Left cardiac atrium (tissue), 4 donors: ENCODE data around the gene RNGTT. TPM values are rescaled to one million over a fixed set of nuclear protein-coding genes. Genes with fewer than 3 reads are reported as not detected.

Experiments used
- ATAC-seq, 2 donors: fragments of 200-7000 bp; cut with Tn5 transposase; one replicate each; pipeline ENCODE4 v1.9.1; 2020; ENCODE audit warnings: mild to moderate bottlenecking in 2 of 2, moderate library complexity in 2 of 2
- DNase-seq: peaks from one replicate; pipeline ENCODE4 v3.0.0-alpha.2; 2020
- intact Hi-C, 2 donors: fragments of 100-400 bp; cut with DNase I; formaldehyde crosslinking; loops; one replicate each; pipeline versions ENCODE4 v1.14.1 to v1.15.1; 2022 to 2023
- total RNA-seq, 2 donors: library from RNA; stranded (reverse); fragmentation: NEBNext Ultra II Directional; extraction: Animal tissue kit (Norgen Biotek cat#: 25700); gene quantifications; one replicate each; pipeline ENCODE4 v1.2.1, GENCODE V29; 2021
- donor health status: DM: no; HTN: yes; CAD: no.
- donor health status: DM: no; HTN: yes; CAD: no; lungs with severe emphysema.
- donor health status: DM: yes; HTN: yes; CAD: no.
- donor health status: Dilated cardiomyopathy.

RNGTT gene
- total RNA-seq, 2 donors from 2014 or later: 8.6 to 10.1 TPM

GRCh38 chr6:88702956-88703556, 260.4 kb downstream of the RNGTT start:
- intact Hi-C loops: no loop called here
- no peak for DNase-seq
- no peak for ATAC-seq

- intact Hi-C loops: no loop called here
- no peak for ATAC-seq
- no peak for DNase-seq
These were observed 264.8 kb downstream of the RNGTT start for GRCh38 chr6:88698661-88699060.

GRCh38 chr6:88695937-88696336, 267.5 kb downstream of the RNGTT start:
- no peak for ATAC-seq

GRCh38 chr6:88683734-88684133, 279.7 kb downstream of the RNGTT start:
- no peak for DNase-seq
- ATAC-seq: no peak
- intact Hi-C loops: no loop called here

More at GRCh38 chr6:88695937-88696336, 267.5 kb downstream of the RNGTT start:
- intact Hi-C loops: no loop called here
- no peak for DNase-seq

GRCh38 chr6:88680654-88681053, 282.8 kb downstream of the RNGTT start:
- intact Hi-C loops: no loop called here
- ATAC-seq (no peak), DNase-seq (no peak)

- DNase-seq (no peak), ATAC-seq (no peak)
- intact Hi-C loops: no loop called here
These were observed 283.6 kb downstream of the RNGTT start for GRCh38 chr6:88679841-88680240.

- ATAC-seq (no peak), DNase-seq (no peak)
- intact Hi-C loops: no loop called here
These were observed 286.1 kb downstream of the RNGTT start for GRCh38 chr6:88677356-88677755.

GRCh38 chr6:88671624-88672023, 291.8 kb downstream of the RNGTT start:
- ATAC-seq (no peak), DNase-seq (no peak)
- intact Hi-C loops: no loop called here

GRCh38 chr6:88670369-88670768, 293.0 kb downstream of the RNGTT start:
- intact Hi-C loops: no loop called here
- DNase-seq (no peak), ATAC-seq (no peak)

GRCh38 chr6:88669475-88669874, 293.9 kb downstream of the RNGTT start:
- ATAC-seq (no peak), DNase-seq (no peak)
- intact Hi-C loops: no loop called here

- ATAC-seq (no peak), DNase-seq (no peak)
- intact Hi-C loops: no loop called here
These were observed 296.5 kb downstream of the RNGTT start for GRCh38 chr6:88666901-88667300.

- intact Hi-C loops: no loop called here
- no peak for ATAC-seq
These were observed 298.3 kb downstream of the RNGTT start for GRCh38 chr6:88665131-88665530.

GRCh38 chr6:88663801-88664200, 299.6 kb downstream of the RNGTT start:
- DNase-seq (no peak), ATAC-seq (no peak)
- intact Hi-C loops: no loop called here

More at GRCh38 chr6:88665131-88665530, 298.3 kb downstream of the RNGTT start:
- no peak for DNase-seq

- ATAC-seq: no peak
- intact Hi-C loops: no loop called here
- DNase-seq: no peak
These were observed 300.7 kb downstream of the RNGTT start for GRCh38 chr6:88662653-88663174.

- intact Hi-C loops: no loop called here
- ATAC-seq: no peak
- no peak for DNase-seq
These were observed 301.2 kb downstream of the RNGTT start for GRCh38 chr6:88662163-88662580.

- no peak for ATAC-seq
- intact Hi-C loops: no loop called here
- no peak for DNase-seq
These were observed 302.3 kb downstream of the RNGTT start for GRCh38 chr6:88661136-88661535.

GRCh38 chr6:88655586-88655985, 307.8 kb downstream of the RNGTT start:
- intact Hi-C loops: no loop called here
- ATAC-seq (no peak), DNase-seq (no peak)

- intact Hi-C loops: no loop called here
- DNase-seq: no peak
- no peak for ATAC-seq
These were observed 309.5 kb downstream of the RNGTT start for GRCh38 chr6:88653936-88654335.

- DNase-seq (no peak), ATAC-seq (no peak)
- intact Hi-C loops: no loop called here
These were observed 312.0 kb downstream of the RNGTT start for GRCh38 chr6:88651400-88651799.

- intact Hi-C loops: no loop called here
- DNase-seq: no peak
- no peak for ATAC-seq
These were observed 312.4 kb downstream of the RNGTT start for GRCh38 chr6:88650979-88651378.

GRCh38 chr6:88650029-88650619, 313.3 kb downstream of the RNGTT start:
- DNase-seq (no peak), ATAC-seq (no peak)
- intact Hi-C loops: no loop called here
